Midbrain (tissue), 1 donor: ENCODE results near the gene NADK.

Experiments
- DNase-seq: peaks from one replicate; lab custom pipeline; 2025; lab: John Stamatoyannopoulos, UW

Gene NADK, protein sequence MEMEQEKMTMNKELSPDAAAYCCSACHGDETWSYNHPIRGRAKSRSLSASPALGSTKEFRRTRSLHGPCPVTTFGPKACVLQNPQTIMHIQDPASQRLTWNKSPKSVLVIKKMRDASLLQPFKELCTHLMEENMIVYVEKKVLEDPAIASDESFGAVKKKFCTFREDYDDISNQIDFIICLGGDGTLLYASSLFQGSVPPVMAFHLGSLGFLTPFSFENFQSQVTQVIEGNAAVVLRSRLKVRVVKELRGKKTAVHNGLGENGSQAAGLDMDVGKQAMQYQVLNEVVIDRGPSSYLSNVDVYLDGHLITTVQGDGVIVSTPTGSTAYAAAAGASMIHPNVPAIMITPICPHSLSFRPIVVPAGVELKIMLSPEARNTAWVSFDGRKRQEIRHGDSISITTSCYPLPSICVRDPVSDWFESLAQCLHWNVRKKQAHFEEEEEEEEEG

DNA sequence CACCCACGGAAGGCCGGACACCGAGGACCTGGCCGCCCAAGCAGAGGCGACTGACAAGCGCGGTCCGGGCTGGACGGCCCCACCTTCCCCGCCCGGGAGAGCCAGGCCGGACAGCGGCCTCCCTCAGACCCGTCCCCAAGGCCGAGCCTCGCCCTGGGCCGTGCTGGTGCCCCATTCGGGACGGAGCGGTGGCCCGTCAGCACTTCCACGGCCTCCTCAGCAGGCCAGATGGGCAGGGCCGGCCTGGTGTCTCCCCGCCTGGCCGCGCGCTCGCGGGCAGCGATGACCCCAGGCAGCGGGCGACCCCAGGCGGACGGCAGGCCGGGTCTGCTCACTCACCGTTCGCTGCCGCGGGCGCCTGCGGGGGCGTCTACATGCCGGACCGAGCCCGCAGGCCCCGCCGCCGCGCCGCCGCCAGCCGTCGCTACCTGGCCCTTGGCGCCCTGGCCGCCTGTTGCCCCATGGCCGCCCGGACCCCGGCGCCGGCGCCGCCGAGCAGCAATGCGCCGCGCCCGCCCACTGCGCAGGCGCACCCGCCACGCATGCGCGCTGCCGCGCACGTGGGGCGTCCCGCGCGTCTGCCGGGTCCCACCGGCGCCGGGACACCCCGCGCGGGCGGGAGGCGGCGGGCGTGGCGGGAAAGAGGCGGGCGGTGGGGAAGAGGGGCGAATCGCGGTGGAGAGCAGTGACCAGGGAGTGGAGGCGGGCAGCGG, at the start of gene NADK:
Gene NADK, minus strand, starts transcription at position 521 of the 713 bp plus-strand sequence. CDS start 13,064 bp downstream, outside the sequence.
- peak; percentile 57 for DNase-seq

DNA sequence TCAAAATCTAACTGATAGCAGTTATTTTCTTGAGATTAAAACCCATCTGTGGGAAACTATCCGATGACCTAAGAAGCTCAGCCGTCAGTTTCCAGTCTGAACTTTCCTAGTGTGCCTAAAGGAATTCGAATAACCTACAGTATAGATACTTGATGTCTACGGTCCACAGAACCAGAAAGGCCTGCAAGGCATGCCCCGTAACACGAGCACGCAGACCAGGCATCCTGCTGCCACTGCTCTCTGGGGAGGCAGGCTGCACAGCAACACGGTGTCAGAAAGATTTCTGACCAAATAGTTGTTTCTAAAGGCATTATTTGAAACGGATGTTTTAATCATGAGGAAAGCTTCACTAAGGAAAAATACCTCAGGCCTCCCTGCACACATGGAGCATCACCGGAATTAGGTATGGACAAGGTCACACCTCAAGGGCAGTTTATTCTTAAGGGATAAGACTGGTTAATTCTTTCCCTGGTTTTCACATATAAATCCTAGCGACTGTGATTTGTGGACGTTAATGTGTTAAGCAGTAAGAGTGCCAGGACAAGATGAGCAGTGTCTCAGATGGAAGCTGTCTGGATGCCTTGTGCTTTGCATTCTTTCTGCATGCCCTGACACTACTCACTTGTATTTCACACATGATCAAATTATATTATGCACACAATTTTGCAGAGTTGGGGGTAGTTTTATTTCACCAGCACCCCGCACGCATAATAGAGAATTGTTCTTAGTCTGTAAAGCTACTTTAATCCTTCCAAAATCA, 49.0 kb upstream of the NADK start:
- no peak for DNase-seq

DNA sequence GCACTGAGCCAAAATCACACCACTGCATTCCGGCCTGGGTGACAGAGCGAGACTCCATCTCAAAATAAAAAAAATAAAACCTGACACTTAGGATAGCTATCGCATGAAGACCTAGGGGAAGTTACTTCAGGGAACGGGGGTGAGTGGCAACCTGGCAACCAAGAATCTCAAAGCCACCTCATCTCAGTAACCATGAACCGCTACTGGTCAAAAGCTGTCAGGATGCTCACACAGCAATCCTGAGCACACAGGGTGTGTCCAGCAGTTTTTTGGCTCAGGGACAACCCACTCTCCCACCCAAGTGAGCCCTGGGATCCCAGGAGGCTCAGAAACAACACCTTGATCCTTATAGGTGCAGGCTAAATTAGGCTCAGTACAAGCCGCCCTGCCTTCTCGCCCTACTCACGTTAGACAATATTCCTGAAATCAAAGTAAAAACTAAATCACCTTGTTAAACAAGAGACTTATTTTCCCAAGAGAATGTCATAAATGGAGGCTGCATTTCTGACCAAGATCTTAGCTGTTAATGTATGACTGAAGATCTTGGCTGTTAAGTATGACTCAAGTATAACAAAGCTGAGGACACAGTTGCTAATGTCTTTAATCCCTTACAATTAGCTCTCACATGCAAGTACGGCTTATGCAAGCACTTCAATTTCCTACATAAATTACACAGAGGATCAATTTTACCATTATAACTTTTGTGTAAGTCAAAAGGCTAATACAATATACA, 48.3 kb upstream of the NADK start:
- no peak for DNase-seq

DNA sequence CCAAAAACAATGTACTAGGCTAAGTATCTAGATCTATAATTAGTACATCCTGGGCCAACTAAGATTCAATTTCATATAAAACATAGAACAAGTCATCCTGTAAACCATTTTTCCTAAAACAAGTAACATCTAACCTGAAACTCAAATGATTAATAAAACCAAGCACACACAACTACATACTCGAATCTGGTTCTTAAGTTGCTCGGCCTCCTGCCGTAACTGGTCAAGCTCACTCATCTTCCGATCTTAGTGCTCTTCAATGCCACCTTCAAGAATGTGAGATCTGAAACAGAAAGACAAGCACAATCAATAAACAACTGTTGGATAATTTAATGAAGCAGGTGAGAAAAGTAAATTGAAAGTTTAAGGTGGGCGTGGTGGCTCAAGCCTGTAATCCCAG, 46.9 kb upstream of the NADK start:
- DNase-seq = no peak

DNA sequence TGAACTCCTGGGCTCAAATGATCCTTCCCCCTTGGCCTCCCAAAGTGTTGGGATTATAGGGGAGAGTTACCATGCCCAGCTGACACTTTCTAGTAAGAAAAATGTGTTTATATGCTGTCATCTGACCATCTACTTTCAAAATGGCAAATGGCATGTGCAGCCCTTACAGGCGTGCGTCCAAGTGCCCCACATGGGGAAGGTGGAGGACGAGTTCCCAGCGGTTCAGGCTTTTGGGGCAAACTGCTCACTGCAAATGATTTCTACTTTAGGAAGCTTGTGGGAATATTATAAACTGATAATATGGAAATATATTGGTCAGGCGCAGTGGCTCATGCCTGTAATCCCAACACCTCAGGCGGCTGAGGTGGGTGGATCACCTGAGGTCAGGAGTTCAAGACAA, 41.5 kb upstream of the NADK start:
- no peak for DNase-seq

DNA sequence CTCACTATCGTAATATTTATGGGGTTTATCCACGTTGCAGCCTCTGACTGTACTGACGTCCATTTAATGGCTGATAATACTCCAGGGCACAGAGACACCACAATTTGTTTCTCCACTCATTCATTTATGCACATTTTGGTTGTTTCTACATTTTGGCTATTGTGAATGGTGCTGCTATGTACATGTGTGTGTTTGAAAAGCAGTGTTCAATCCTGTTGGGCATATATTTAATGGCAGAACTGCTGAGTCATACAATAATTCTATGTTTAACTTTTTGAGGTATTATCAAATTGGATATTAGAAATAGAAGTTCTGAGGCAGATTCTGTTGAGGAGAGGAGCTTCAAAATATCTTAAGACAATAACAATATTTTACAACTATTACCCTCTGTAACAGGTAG, 39.0 kb upstream of the NADK start:
- DNase-seq = no peak

DNA sequence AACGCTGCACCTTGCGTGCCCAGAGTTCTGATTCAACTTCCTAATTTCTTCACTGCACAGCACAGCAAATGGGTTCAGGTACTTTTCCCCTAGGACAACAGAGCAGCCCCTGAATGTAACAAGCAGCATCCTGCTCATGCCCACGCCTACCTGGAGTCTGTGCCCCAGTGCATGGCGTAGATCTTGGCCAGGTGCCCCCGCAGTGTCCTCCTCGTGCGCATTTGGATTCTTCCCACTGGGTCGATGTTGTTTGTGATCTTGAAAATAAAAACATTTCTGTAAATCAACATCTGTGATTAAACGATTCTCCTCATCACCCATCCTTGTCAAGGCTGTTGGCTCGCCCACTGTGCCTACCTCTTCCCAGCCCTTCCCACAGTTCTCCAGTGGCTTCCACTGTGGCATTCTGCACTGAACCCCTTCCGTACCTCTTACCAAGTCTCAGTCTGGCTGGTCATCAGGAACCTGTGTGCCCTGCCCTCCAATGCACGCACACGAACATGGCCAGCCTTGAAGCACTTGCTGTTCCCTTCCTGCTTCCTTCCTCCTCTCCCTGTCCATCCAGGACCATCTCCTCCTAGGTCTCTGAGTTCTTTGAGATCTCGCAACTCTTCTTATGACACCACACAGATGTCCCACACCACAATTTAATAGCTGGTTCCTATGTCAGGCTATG, 37.5 kb upstream of the NADK start:
- no peak for DNase-seq

DNA sequence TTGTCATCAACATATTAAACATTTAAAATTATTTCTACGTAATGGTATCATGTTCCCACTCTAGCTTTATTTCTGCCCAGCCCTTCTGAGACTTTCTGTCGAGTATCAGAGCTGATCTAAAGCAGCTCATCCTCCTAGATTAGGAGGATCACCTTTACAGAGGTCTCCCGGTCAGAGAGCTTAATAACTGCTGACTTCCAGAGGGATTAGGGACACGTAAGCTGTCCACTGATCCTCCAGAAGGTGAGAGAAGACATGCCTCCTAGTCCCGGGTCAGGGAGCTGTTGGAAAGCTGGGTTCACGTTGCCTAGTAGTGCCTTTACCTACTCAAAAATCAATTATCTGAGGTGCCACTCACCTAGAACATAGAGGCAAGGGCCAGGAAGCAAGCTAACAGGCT, 31.2 kb upstream of the NADK start:
- no peak for DNase-seq

DNA sequence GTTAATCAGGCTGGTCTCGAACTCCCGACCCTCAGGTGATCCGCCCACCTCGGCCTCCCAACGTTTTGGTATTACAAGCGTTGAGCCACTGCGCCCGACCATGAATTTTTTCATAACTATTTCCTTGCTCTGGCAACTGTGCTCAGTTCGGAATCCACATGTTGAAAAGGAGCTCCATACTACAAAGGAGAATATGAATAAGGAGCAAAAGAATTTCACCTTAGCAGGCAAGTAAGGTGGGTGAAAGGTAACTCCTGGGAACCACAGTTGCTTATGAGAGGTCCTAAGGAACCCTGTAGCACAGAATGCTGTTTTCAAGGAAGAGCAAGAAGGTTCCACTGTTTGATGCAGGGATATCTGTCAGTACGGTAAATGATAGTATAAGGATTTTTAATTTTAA, 29.9 kb upstream of the NADK start:
- no peak for DNase-seq

DNA sequence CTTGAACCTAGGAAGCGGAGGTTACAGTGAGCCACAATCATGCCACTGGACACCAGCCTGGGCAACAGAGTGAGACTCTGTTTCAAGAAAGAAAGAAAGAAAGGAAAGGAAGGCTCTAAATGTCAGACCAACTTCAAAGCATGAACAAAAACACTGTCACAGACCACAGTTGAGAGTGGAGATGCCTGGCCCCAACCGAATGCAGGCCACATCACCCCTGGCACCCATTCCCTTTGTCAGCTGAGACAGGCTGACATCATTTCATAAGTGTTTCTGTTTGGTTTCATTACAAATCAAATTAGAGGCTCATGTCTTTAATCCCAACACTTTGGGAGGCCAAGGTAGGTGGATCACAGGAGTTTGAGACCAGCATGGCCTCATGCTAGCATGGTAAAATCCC, 28.6 kb upstream of the NADK start:
- DNase-seq = peak; percentile 19

DNA sequence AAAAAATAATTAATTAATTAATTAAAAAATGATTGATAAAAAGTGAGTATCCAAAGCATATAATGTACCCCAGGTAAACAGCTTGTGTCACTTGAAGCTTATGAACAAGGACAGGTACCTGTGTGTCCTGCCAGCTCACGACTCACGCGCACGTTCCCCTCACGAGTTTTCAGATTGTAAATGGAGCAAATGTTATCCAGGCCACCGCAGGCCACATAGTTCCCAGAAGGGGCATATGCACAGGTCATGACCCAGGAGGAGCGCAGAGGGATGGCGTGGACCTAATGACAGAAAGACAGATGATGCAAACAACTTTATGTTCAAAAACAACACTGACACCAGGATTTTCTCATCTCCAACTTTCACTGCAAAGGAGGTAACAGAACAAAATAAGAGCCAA, 26.0 kb upstream of the NADK start:
- no peak for DNase-seq

DNA sequence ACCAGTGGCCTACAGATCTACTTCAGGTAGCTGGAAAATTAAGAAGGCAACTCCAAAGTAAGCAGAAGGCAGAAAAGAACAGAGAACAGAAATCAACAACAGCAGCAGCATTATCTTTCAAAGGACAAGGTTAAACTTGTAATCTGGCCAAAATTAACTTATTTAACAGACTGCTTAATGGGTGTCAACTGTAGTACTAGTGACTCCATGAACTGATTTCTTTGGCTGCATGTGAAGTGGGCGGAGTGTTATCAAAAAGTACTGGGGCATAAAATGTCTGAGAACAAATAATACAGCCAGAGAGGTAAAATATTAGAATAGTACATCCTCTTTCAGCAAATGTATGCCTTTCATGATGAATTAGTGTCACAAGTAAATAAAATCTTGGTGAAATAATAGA, 24.6 kb upstream of the NADK start:
- no peak for DNase-seq

DNA sequence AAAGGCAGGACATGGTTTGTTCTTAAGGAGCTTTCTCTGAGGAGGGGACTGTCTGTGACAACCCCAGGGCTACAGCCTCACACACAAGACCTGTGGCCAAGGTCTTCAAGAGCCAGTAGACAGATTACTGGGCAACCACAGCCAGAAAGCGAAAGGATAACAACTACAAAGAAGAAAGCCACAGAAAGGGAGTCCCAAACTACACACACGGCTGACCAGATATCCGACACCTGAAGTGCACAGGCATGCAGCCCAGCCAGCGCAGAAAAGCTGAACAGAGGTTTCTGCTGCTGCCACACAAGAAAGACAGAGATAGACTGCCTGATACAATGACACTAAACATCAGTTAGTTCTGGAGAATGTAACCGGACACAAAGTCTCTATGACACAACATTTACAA, 21.4 kb upstream of the NADK start:
- no peak for DNase-seq

DNA sequence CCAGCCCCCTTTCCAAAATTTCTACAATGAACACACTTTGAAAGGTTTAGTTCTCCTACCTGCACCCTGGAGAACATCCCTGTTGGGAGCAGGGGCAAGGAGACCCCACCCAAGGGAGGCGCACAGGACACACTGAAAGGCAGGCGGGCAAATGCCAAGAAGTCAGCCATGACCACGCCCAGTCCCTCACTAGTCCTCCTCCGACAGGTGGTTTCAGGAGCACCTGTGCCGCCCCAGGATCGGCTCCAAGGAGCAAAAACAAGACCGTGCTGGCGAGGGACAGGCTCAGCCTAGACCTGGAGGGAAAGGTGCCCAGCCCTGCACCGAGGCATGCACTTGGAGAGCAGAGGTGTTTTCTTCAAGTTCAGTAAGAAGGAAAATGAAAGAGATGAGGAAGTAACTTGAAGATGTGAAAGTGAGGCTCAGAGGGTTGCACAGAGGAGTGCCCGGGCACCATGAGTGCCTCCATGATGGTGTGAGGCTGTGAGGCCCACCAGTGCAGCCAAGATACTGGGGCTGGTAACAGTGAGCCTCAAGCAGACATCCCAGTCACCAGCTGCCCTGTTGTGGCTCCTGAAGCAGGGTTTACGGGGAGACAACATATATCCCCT, 19.6 kb upstream of the NADK start:
- DNase-seq = no peak

DNA sequence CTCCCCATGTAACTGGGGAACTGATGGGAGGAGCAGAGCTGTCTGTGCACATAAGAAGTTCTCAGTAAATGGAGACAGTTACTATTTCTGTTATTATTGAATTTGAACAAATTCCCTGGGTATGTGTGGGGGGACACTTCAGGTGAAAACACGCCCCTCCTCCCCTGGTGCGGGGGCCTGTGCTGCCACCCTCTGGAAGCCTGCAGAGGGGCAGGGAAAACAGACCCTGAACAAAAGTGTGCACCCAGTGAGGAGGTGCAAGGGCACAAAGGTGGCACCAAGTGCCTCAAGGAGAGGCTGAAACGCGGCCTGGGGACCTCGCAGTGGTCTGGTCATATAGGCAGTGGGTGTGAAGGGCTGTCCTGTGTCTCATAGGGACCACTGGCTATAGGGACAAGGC, 18.2 kb upstream of the NADK start:
- DNase-seq = no peak

DNA sequence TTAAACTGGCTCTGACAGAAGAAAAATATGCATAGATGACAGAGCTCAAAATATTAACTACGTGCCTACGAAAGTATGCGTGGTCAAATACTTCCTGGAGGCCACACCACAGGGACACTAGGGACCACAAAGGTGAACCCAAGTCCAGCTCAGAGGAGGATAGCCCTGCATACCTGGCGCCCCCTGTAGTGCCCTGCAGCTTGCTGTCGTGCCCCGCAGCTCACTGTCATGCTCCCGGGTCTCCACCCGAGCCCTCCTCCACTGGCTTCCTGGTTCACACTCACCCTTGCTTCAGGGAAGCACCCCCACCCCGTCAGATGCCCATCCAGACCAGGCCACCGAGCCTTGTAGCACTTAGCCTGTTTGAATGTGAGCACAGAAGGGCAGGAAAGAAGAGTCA, 16.7 kb upstream of the NADK start:
- DNase-seq = no peak

DNA sequence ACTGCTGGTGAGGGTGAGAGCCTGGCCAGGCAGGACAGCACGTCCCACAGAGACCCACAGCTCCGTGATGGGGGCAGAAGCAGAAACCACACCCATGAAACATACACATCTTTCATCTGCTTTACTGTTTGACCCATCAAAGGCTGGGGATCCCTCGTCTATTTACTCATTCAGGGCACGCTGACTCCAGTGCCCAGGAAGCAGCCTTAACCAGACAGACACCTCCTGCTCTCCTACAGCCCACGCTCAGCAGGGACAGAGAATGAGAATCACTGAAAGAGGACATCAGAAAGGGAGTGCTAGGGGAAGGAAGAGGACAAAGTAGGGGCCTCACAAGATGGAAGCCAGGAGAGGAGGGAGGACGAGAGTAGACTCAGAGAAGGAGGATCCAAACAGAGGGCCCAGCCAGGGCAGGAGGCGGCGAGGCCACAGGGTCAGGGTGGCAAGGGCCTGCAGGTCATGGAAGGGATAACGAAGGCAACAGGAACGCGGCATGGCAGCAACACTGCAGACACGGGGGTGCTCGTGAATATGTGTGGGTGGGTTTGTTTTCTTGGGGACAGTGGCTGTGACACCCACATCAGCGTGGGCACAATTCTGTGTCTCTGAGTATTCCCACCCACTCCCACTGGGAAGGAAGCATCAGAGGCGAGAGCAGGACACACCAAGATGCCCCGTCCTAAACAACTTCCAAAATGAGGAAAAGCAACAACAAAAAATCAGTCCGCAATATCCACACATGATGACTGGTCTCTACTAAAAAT, 15.4 kb upstream of the NADK start:
- no peak for DNase-seq

DNA sequence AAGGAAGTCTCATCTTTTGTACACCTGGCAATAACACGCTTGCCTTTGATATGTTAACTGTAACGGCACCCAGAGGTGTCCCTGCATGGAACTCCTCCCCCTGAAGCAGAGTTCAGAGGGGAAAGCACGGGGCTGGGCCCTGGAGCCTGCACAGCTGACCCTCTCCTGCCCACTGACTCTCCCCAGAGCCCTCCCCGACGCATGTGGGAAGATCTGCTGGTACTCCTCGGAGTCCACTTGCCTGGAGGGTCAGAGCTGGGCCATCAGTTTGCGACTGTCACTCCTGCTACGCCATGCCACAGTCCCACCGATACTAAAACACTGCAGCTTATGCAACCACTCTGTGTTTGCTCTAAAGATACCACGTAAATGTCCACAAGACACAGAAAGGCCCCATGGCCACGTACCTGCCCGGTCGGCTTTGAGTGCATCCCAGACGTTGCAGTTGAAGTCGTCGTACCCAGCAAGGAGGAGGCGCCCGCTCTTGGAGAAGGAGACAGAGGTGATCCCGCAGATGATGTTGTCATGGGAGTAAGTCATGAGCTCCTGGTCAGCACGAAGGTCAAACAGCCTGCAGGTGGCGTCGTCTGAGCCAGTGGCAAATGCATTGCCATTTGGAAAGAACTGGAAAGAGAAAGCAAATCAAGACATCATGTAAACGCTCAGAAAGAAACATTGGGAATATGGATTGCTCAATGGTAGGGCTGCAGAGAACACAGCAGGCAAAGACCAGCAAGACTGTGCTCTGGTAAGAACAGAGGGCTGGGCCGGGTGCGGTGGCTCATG, 10.6 kb upstream of the NADK start:
- DNase-seq = peak; percentile 16

DNA sequence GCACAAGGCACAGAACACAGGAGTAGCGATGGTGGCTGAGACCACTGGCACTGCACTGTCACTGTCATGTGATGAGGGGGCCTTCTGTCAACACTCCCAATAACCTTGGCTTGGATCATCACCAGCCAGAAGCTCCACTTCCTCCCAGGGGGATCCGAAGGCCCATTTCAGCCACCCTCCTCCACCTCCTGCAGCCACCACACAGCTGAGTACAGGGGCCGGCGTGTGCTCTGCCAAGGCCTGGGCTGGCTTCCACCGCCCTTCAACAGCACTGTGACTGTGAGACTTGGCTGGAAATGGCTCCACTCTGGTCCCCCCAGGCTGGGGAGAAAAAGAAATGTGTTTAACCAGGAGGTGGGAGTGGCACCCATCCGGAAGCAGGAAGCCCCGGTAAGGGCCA, 9.9 kb upstream of the NADK start:
- peak; percentile 49 for DNase-seq
